Measurements from ENCODE around the gene ZNF474.

GRCh38 chr5:122118356-122118948, 10.9 kb upstream of the ZNF474 start:
- no peak for TF ChIP-seq GATA3 (IDR thresholded peaks at IDR 0.05; ENCODE audit: low read depth, low read length)
- no peak for TF ChIP-seq GATA2 (IDR thresholded peaks at IDR 0.05; ENCODE audit: low read depth, low read length)

Measured in SH-SY5Y (cell line).